DND-41 (cell line): ENCODE results near the gene RNASEH2A.

Source experiments
- CTCF ChIP-seq: IDR thresholded peaks from 2 replicates; pipeline ENCODE4 v1.5.1; 2012; ENCODE audit warnings: borderline replicate concordance, low read length, moderate library complexity, mild to moderate bottlenecking; ENCODE audit not compliant: poor library complexity, severe bottlenecking; ENCODE audit errors: extremely low read depth
- EZH2 ChIP-seq: IDR thresholded peaks from 3 replicates; pipeline ENCODE4 v1.6.1; 2012; ENCODE audit warnings: borderline replicate concordance, low read depth, mild to moderate bottlenecking, moderate library complexity, low read length, inconsistent platforms; ENCODE audit not compliant: severe bottlenecking

GRCh38 chr19:12783849-12784393, 22.5 kb upstream of the RNASEH2A start:
- TF ChIP-seq EZH2 (no peak), CTCF (no peak)
